ENCODE measurements around the gene RNF123.

Gene RNF123

DNA sequence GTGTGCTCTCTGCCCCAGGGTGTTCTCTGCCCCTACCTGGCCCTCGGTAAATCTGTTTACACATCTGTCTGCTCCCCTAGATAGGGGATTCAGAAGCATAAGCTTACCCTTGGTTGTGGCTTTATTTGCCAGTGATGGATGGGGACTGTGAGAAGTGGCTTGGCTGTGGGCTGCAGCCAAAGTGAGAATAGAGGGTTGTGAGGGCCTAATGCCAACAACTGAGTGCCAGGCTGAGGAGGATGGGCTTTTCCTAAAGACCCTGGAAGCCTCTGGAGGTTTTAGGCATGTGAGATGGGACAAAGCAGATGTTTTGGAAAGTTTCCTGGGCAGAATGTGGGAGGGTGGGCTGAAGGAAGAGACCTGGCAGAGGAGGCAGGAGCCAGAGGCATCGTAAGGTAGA lies 30.6 kb upstream of the RNF123 start:
- DNase-seq (ENCODE audit: low spot score), result no peak

DNA sequence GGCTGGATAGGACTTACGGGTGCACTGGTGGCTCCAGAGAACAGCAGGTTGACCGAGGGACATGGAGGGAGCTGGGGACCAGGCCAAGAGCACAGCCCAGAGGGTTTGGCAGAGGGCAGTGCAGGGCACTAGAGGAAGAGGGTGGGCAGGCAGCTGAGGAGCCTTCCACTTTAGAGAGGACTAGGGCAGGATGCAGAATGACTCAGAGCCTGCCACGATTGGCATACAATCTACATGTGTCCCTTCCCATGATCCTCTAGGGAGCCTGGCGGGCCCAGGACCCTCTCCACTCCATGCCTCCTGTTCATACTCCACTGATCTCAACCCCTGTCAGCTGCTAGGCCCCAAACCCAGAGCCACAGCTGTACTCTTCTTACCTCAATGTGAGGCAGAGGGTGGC lies 29.6 kb upstream of the RNF123 start:
- DNase-seq (ENCODE audit: low spot score), result no peak

DNA sequence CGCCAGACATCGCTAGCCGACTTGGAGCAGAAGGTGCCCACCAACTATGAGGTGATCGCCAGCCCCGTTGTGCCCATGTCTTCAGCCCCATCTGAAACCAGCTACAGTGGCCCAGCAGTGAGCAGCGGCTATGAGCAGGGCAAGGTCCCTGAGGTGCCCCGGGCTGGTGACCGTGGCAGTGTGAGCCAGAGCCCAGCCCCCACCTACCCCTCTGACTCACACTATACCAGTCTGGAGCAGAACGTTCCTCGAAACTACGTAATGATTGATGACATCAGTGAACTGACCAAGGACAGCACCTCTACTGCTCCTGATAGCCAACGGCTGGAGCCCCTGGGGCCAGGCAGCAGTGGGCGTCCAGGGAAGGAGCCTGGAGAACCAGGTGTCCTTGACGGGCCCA lies 28.1 kb upstream of the RNF123 start:
- no peak for DNase-seq (ENCODE audit: low spot score)

DNA sequence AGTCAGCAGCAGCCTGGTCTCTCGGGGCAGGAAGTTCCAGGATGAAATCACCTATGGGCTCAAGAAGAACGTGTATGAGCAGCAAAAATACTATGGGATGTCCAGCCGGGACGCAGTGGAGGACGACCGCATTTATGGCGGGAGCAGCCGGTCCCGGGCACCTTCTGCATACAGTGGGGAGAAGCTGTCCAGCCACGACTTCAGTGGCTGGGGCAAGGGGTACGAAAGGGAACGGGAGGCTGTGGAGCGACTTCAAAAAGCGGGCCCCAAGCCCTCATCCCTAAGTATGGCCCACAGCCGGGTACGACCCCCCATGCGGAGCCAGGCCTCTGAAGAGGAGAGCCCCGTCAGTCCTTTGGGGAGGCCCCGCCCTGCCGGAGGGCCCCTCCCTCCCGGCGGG lies 27.3 kb upstream of the RNF123 start:
- DNase-seq (ENCODE audit: low spot score), result no peak

DNA sequence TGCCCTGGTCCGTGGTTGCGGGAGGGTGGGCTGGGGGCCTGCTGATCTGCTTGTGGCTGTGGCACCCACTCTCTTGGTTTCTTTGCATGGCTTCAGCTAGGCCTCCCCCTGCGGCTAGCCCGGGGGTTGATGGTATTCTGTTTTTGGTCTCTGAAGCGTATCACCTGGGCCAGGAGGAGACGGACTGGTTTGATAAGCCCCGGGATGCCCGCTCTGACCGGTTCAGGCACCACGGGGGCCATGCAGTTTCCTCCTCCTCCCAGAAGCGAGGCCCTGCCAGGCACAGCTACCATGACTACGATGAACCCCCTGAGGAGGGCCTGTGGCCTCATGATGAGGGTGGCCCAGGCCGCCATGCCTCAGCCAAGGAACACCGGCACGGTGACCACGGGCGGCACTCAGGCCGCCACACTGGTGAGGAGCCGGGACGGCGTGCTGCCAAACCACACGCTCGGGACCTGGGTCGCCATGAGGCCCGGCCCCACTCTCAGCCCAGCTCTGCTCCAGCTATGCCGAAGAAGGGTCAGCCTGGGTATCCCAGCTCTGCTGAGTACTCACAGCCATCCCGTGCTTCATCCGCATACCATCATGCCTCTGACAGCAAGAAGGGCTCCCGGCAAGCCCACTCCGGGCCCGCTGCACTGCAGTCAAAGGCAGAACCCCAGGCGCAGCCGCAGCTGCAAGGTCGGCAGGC lies 26.5 kb upstream of the RNF123 start:
- no peak for DNase-seq (ENCODE audit: low spot score)

DNA sequence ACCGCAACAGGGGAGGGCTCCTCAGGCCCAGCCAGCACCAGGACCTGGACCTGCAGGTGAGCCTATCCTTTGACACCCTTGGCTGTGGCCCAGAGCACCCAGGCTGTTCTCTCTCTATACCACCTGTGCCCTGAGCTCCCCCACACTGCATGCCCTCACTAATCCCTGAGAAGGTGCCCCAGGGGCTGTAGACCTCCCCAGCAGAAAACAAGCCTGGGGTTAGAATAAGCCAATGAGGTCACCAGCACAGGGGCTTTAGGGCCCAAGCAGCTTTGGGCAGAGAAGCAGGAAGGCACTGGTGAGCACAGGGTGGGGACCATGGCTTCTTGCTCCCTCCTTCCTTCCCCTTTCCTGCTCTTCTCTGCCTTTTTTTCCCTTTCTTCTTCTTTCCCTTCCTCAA lies 25.5 kb upstream of the RNF123 start:
- DNase-seq (ENCODE audit: low spot score), result no peak

DNA sequence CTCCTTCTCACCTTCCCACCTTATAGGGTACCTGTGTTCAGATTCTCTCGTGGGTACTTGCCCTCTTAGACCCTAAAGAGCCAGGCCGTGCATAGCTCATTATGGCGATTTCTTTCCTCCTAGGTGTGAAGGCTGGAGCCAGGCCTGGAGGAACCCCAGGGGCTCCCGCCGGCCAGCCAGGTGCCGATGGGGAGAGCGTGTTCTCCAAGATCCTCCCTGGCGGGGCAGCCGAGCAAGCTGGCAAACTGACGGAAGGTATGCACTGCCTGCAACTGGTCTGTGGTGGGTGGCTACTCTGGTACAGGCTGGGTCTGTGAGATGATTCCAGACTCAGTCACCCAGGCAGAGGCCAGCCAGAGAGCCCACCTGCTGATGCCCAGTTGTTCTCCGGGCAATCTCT lies 25.1 kb upstream of the RNF123 start:
- no peak for DNase-seq (ENCODE audit: low spot score)

DNA sequence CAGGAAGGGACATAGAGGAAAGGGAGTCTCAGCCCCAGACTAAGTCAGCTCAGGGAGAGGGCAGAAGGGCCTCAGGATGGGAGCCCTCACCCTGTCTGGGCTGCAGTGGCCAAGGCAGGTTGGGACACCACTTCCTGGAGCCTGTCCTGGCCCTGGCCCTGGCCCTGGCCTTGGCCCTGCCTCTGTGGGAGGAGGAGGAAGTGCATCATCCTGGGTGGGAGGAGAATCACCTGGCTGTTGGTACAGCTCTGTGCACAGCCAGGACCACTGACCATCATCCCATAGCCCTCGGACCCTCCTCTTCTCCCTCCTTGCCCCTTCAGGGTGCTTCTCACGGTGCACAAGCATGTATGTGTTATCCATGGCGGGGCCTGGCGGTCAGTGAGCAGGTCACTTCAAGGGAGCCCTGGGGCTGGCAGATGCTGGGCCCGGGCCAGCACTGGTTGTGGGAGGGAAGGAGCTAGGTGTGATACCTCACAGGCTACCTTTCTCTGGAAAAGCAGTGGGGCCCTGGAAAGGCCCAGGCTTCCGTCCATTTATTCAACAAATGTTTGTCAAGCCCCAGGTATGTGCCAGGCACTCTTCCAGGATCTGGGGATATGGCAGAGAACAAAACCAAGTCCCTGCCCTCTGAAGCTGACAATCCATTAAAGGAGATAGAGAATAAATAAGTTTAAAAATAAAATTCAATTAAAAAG lies 23.4 kb upstream of the RNF123 start:
- DNase-seq (ENCODE audit: low spot score), result no peak

DNA sequence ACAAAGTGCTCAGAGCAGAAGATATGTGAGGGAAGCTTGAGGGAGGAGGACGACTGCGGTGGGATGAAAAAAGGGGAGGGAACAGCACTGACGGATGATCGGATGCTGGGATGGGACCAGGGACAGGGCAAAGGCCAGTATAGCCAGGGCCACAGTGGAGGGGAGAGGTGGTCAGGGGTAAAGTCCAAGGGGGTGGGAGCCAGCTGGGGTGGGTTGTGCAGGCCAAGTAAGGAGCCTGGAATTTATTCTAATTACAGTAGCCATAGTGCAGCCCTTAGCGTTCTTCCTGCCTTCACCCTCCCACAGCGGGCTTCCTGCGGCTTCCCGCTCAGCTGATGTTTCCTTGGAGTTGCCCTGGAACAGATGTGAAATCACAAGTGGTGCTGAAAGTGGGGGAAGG lies 22.8 kb upstream of the RNF123 start:
- no peak for DNase-seq (ENCODE audit: low spot score)

DNA sequence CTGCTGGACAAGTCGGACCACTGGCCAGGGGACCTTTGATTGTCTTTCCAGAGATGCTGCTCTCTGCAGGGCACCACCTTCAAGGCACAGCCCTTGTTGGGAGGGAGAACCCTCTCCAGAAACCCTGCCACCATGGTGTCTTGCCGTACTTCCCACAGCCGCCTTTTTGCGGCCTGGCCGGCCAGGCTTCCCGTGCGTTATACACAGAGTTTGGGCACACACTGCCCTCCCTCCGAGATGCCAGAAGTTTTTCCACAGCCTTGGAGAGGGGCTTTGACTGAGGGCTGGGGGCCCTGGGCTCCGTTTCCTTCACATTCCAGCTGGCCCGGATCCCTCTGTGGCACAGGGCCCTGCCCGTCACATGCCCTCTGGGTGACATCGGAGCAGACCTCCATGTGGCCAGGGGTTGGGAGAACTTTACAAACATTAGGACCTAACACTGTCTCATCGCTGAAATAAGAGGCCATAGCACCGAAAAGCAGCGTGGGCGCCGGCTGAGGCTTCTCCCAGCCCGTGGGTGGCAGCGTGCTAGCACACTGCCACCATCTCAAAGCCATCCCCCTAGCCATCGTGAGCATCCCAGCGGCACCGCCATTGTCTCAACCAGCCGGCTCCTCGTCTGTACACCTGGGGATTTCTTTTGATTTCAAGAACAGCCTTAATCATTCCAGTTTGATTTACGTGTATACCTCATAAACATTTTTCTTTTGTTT lies 21.5 kb upstream of the RNF123 start:
- no peak for DNase-seq (ENCODE audit: low spot score)

DNA sequence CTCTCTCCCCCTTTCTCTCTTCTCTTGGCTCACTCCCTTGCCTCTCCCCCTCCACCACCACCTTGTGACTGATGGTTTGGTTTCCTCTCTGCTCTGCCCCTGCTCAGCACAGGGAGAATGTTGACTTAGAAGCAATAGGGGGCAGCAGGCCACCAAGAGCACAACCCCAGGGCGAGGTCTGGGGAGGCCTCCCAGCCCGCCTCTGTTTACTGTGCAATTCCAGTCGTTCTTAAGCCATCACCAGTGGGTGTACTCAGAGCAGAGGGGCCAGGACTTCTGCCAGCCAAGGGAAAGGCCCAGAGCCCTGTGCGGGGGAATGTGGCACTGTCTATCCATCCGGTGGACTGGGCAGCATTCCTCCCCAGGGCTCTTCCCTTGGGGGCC lies 21.0 kb upstream of the RNF123 start:
- DNase-seq (ENCODE audit: low spot score), result no peak

DNA sequence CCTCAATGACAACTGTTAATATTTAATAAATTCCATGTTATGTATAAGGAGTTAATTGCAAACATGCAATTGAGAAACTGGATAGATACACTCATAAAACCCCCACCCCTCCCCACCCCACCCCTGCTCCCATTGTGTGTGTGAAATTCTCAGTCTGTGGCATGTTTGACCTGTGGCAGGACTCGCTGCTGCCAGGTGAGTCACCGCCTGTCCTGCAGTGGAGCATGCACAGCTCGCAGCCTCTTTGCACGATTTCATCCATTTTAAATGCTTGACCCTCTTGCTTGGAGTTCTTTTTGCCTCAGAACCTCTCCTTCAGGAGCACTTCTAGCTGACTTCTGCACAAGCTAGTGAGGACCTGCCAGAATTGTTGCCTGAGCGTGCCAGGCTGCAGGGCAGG lies 20.5 kb upstream of the RNF123 start:
- no peak for DNase-seq (ENCODE audit: low spot score)

DNA sequence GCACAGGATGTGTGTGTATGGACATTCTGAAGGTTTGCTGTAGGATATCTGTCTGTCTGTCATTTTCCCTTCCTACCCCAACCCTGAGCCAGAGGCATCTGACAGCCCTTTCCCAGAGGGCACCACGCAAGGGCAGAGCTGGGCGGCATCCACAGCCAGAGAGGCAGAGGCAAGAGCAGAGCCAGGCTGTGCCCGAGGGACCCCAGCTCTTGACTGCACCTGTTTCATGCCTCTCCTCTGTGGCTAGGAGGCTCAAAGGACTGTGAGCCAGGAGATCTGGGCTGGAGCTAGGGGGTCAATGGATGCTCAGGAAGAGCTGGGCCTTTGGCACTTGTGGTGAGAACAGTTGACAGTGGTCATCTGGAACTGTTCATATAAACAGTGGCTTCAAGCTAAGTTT lies 20.0 kb upstream of the RNF123 start:
- no peak for DNase-seq (ENCODE audit: low spot score)

DNA sequence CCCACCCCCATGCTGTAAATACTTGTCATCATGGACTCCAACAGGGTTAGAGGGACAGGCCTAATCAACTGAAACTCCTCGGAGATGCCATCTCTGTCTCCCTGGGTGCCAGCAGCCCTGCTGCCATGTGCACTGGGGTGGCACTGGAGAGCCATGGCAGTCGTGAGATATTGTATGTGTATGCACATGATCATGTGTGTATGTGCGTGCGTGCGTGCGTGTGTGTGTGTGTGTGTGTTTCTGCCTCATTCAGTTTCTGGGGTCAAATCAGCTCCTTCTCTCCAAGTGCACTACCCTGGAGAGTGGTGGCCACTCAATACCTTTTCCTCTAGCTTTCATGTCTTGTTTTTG lies 18.4 kb upstream of the RNF123 start:
- DNase-seq (ENCODE audit: low spot score), result no peak

DNA sequence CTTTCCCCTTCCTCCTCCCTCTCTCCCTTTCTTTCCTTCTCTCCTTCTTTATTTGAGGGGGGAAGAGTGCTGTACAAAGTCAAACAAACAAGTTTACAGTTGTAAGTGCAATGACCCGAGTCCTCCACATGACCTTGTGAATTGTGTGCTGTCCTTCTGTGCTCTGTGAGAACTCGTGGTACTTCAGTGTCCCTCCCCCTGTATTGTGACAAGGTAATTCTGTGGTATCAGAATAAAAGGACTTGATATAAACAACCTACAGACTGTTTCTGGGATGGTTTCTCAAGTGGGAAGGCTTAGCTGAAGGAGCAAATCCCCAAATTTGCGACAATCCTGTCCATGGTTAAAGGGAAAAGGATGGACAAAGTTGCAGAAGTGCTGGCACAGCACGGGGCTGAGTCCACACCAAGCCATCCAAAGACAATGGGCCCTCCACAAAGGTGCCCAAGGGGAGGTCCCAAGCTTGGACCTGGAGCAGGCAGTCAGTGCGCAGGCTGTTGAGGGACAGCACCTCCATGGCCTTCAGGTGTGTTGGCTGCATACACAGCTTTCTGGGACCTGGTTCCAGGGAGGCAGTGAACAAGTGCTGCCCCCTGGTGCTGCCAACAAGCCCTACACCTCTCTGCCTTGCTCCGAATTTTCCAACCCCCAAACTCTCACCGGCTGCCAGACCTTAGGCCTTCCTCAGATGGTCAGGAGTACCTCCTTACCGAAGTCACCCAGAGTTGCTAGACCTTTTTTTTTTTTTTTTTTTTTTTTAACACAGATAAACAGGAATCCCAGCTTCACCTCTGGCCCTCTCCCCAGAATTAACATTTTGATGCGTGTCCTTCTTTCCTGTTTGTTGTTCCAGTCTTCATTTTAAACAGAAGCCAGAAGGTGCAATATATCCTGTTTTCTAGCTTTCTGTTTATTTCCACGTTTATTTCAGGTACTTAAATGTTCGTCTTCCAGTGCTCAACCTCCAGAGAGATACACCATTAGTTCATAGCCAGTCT lies 17.8 kb upstream of the RNF123 start:
- DNase-seq (ENCODE audit: low spot score), result peak; percentile 56

DNA sequence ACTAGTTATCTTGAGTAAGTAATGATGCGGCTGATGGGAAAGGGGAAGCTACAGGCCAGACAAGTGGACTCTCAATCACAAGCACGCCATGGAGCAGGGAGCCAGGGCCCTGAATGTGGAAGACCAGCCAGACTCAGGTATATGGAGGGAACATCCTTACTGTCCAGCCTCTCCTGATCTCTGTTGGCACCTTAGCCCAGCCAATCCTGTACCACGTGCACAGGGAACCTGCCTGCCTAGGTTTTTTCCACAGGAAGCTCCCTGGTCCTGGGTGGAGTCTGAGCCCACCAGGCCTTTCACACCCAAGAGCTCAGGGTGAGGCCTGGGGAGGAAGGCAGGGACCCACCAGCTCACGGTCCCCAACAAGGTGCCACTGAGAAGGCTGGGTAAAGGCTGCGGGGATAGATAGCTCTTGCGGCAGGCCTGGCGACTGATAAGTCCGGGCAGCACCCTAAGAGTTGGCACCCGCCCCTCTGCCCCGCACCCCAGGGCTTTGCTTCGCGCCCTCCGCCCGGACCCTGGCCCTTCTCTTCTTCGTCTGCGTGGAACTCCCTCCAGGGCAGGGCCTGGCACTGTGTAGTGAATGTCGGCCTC lies 16.1 kb upstream of the RNF123 start:
- DNase-seq (ENCODE audit: low spot score), result peak; percentile 3

DNA sequence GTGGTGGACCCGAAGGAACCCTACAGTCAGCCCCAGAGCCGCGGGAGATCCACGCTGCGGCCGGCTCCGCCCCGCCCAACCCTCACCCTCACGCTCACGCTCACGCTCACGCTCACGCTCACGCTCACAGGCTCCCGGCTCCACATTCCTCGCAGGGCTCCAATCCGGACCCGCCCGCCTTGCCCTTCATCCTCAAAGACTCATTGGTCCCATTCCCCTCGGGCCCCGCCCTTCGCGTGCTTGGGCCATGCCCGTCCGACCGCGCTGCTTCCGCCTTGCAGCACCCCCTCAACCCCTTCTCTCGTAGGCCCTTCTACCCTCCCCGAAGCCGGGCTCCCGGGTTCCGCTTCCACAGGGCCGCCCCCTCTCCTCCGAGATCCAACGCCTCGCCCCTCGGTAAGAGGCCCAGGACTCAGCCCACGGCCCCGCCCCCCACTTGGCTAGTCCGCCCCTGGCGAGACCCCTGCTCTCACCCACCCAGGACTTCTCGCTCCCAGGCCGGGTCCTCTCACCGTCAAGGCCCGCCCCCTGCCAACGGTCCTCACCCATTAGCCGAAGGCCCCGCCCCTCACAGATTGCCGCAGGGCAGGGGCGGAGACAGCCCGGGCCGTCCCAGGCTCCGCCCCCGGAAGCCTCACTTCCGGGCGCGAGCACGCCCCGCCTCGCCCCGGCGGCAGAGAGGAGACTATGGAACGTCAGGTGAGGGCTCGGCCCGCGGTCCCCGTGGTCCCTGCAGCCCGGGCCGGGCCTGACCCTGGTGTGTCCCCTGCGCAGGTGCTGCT lies 15.5 kb upstream of the RNF123 start, which contains the start of gene APEH:
TSS of gene APEH (plus strand) at position 637 of the 782 bp plus-strand sequence. CDS start at position 688, 51 bp downstream.
- DNase-seq (ENCODE audit: low spot score), result peak; percentile 93

DNA sequence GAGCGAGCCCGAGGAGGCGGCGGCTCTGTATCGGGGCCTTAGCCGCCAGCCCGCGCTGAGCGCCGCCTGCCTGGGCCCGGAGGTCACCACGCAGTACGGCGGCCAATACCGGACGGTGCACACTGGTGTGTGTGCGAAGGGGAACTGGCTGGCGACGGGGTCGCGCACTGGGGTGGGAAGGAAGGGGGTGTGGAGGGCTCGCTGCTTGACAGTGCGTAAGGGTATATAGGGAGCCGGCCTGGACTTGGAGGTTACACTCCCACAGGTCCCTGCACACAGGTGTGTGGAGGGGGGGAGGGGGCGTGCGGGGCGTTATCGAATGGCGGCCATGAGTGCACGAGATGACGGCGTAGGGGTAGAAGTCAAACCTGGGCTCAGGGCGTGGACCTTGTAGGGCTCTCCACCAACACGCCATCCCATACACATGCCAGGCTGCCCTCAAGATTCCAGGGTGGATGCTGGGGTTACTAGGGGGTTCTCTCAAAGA lies 14.8 kb upstream of the RNF123 start:
- no peak for DNase-seq (ENCODE audit: low spot score)

DNA sequence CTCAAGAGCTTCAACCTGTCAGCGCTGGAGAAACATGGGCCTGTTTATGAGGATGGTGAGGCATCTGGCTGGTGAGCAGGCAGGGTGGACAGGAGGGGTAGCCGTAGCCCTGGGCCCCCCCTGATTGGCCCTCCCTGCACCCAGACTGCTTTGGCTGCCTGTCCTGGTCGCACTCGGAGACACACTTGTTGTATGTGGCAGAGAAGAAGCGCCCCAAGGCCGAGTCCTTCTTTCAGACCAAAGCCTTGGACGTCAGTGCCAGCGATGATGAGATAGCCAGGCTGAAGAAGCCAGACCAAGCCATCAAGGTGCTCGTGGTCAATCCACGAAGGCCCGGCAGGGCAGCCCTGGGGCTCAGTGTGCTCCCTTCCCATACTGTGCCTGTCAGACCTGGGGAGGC lies 13.4 kb upstream of the RNF123 start:
- DNase-seq (ENCODE audit: low spot score), result no peak

DNA sequence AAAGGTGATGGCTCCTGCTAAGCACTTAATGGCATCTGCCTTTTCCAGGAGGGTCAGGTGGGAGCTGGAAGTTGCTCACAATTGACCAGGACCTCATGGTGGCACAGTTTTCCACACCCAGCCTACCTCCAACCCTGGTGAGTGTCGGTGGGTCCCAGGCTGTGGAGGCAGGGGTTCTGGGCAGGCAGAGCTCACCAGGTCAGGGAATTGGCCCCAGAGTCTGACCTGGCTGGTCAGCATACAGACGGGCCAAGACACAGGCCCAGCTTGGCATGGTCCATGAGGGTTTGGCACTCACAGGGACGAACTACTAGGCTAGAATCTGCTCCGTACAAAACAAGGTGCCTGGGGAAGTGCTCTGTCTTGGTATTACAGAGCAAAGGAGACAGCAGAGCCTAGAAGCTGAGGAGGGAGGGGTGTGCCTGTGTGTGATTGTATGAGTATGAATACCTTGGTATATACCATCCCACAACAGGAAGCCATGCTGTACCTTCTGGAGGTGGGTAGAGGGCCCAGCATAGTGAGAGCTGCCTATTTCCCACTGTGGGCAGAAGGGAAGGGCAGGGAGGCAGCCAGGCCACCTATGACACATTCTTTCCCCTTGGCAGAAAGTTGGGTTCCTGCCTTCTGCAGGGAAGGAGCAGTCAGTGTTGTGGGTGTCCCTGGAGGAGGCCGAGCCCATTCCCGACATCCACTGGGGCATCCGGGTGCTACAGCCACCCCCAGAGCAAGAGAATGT lies 8.7 kb upstream of the RNF123 start:
- no peak for DNase-seq (ENCODE audit: low spot score)
